Anterior cingulate cortex (tissue), 58 donors: ENCODE data around the gene MC3R.

Experiments used
- DNase-seq, 58 donors: peaks; one replicate each; lab custom pipeline; 2025; lab: John Stamatoyannopoulos, UW

The MC3R gene

DNA sequence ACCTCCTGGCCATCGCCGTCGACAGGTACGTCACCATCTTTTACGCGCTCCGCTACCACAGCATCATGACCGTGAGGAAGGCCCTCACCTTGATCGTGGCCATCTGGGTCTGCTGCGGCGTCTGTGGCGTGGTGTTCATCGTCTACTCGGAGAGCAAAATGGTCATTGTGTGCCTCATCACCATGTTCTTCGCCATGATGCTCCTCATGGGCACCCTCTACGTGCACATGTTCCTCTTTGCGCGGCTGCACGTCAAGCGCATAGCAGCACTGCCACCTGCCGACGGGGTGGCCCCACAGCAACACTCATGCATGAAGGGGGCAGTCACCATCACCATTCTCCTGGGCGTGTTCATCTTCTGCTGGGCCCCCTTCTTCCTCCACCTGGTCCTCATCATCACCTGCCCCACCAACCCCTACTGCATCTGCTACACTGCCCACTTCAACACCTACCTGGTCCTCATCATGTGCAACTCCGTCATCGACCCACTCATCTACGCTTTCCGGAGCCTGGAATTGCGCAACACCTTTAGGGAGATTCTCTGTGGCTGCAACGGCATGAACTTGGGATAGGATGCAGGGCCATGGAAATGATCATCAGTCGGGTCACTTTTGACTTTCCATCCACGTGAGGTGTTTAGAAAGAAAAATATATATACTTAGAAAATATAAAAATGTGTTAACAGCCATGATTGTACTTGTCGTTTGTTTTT lies 868 bp downstream of the MC3R start:
- DNase-seq: peak in 1 of 58 donors; percentile 6

DNA sequence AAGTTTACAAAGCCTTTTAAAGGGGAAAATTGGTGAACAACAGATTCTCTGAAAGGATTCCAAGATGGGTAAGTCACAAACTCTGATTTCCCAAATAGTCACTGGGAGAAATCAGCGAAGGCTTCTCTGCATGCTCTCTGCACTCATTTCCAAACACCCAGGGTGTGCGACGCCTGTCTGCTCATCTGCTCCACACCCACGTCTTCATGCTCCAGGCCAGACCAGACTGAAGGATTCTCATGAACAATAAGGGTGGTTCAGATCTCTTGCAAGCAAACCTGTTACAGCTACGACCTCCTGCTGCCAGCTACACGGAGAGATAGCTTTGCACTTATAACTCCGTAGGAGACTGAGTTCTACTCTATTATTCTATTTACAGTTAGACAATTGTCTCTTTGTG lies 1.4 kb downstream of the MC3R start:
- DNase-seq: peak in 4 of 58 donors; percentile 1 to 14 (median 2)

DNA sequence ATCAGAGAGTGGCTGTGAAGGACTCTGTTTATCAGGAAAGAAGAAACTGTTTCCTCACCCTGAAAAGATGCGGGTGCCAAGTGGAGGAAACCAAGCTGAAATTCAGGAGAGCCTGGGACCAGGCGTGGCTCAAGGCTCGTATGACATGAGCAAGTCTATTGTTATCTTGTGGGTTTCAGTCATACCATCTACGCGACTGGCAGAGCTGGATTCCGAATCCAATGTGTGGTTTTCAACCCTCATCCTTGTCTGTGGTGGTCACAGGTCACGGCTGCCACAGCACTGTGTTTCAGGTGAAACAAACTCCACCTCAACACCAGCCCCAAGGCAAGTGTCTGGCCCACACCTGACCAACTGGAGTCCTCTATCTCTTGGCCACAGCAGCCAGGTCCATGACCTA lies 9.1 kb downstream of the MC3R start:
- DNase-seq: no peak

DNA sequence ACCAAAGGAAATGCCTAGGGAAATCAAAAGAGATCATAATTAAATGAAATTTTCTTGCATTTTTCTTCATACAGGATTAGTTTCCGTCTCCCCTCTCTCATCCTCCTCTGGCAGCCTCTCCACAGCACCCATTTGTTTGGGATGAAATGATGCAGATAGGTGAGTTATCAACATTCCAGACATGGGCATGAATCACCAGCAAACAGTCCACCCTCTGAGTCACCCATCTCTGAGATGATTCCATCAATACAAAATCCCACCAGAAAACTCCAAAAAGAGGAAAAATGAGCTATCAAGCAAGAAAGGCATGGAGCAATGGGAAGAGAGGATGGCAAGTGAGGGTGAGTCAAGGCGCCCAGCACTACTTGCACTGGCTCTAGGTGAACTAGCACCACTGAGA lies 11.4 kb downstream of the MC3R start:
- DNase-seq: no peak

DNA sequence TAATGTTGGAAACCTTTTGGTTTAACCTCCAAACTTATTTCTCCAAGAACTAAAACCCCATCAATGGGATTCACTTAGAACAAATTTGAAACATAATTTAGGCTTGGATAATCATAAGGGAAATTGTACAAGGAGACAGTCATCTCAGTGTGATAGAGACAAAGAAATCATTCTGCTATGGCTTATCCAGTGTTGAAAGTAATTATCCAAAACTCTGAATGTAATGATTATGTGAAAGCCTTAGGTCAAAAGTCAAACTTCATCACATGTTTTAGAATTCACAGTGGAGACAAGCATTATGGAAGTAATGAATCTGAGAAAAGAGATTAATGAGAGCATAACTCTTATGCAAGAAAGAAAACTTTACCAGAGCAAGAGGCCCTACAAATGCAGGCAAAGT lies 20.0 kb downstream of the MC3R start:
- no peak for DNase-seq

DNA sequence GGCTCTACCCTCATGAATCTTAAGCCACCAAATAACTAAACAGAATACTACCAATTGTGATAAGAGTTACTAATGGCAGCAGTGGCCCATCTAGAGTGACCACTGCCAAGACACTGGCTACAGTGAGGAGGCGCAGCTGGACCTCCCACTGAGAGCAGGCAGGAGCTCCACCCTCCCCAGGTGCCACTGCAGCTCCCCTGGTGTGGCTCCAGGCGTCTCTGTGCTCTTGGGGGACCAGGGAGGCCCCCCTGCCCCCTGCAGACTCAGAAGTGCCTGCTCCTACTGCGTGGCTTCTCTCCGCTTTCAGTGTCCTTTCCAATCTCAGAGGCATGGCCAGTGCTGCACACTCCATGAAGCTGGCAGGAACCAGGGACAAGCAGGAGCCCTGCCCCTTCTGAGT lies 23.4 kb downstream of the MC3R start:
- no peak for DNase-seq

DNA sequence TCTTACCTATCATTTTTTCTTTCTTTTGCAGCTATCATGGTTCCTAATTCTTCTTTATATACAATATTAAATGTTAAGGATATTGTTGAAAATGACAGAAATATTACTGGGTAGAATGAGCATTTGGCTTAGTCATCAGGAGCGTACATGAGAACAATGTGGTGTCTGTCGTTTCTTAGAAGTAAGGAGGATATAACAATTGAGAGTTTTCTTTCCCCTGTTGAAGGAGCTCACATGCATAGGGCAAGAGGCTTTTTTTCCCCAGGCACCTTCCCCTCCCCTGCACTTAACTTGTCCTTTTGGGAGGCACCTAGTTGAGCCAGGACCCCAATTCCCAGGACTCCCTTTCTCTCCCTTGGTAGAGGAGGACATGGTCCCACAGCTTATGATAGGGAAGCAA lies 25.0 kb downstream of the MC3R start:
- no peak for DNase-seq

DNA sequence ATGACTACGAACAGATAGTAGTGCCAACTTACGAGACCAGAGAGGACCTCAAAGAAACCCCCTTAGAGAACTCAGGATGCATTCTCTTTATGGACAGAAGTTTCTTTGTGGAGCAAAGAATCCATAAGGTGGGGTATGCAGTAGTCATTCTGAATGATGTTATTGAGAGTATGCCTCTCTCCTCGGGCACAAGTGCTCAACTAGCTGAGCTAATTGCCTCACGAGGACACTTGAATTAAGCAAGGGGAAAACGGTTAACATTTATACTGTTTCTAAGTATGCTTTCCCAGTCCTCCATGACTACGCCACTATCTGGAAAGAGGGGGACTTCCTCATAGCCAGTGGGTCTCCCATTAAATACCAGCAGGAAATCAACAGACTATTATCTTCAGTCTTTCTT lies 25.6 kb downstream of the MC3R start:
- no peak for DNase-seq

DNA sequence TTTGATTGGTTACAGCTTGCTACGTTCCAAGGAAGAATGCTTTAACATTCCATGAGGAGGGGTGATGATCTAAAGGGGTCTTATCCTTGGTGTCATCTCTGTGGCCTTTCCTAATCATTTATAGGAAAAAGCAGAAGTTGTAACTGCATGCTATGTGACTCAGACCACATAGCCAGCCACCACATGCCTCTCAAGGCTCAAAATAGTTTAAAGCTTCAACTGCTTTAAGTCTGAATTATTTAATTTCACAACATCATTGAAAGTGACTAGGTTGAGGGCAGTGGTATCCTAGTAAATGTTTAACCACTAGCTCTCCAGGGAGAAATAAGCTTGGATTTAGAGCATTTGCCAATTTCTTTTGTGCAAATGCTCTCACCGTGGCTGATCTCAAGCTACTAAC lies 29.7 kb downstream of the MC3R start:
- DNase-seq: no peak

DNA sequence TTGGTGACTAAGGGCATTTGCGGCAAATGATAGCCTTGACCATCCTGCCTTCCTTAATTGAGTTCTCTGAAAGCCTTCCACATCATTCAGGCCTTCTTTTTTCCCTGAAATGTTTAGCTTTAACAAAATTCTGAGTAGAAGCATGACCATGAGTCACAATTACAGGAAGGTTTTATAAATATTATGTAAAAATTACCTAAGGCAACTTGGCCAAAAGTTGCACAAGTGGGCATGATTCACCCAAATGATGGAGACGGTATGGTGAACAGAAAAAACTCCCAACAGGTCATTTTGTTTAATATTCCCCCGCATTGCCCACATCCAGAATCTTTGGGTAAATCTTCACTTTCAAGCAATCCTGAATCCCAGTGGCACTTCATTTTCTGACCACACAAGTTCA lies 37.0 kb downstream of the MC3R start:
- no peak for DNase-seq

DNA sequence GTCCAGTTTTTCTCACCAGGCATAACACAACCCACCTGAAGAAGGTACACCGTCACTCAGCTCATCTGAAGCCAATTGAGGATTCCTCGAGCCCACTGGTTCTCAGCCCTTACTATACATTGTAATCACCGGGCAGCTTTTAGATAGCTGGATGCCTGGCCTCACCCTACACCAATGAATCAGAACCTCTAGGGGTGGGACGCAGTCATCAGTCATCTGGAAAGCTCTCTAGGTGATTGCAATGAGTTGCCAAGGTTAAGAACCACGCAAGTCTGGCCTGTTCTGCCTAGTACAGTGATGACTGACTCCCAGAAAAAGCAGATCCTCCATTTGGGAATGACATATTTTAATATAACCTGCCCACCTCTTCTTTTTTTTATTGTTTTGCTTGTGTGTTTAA lies 41.1 kb downstream of the MC3R start:
- DNase-seq: no peak

DNA sequence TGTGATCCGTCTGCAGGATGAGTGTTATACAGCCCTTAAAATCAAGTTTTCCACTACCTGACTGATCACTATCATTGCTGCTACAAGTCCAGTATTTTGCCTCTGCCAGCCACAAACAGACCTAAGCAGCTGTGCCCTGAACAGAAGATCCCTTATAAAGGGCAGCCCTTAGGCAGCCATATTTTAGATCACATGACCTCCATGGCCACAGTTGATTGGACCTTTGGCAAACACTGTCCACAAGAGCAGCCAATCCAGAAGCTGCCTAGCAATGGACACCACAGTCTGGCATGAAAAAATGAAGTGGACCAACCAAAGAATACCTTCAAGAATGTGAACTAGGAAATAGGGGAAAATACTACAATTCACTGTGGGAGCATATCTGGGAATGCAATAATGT lies 50.8 kb downstream of the MC3R start:
- DNase-seq: no peak
